Activated CD4-positive, CD25-positive, alpha-beta regulatory T cell treated with anti-CD3 and anti-CD28 coated beads, Interleukin-2, amount 50 U/mL, for 16 hours (primary cell): Measurements from ENCODE around the gene KCNT2.
"Not testable (repeated sequence)": the region's sequence is repeated elsewhere in the genome, so short reads cannot be mapped to it uniquely, and the experiment has no call there.

ENCODE experiments used
- DNase-seq: peaks from one replicate; pipeline ENCODE4 v3.0.0-alpha.2; 2020; ENCODE audit warnings: low read depth, low spot score

KCNT2 gene

DNA sequence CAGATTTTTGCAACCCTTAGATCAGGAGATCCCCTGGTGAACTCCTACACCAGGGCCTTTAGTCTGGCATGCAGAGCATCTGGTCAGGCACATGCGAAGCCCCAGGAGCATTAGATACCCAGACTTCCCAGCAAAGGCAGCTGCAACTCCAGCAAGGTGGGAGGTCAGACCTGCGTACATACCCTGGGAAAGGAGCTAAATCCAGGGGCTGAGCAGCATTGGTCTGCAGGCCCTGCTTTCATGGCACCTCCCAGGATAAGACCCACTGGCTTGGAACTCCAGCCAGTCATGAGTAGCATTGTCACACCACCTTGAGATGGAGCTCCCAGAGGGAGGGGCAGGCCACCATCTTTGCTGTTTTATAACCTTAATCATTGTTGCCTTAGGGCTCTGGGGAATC is 92.3 kb downstream of the KCNT2 start:
- no peak for DNase-seq

DNA sequence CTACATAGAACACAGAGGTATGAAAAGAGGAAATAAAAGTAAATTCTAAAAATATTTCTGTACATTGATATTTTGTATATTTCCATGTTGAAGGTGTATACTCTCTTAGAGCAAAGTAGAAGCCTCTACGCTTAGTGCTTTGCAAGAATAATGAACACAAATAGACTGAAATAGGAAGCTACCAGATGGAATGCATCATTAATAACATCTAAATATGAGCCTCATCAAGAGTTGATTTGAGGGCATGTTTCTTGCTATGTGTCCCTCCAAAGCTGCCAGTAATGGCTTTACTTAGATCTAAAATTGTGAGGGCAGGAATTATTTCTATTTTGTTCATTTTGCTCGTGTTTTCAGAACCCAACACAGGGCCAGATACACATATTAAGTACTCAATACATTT is 94.4 kb downstream of the KCNT2 start:
- DNase-seq, result no peak

DNA sequence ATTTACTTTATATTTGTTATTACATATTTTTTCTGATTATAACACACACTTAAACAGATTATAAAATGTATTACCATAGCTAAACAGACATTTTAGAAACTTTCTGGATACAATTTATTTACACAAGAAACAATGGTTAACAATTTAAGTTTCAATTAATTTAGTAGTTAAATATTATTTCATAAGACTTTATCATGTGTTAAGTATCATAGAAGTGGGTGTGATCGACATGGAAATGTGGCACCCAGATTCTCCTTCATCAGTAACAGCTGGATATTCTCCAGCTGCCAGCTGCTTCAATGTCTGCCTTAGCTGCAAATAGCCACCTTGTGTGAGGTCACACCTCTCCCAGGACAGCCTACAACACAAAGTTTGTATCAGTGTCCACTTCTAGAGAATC is 97.8 kb downstream of the KCNT2 start:
- no peak for DNase-seq

DNA sequence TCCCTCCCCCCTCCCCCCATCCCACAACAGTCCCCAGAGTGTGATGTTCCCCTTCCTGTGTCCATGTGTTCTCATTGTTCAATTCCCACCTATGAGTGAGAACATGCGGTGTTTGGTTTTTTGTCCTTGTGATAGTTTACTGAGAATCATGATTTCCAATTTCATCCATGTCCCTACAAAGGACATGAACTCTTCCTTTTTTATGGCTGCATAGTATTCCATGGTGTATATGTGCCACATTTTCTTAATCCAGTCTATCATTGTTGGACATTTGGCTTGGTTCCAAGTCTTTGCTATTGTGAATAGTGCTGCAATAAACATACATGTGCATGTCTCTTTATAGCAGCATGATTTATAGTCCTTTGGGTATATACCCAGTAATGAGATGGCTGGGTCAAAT is 104.0 kb downstream of the KCNT2 start:
- DNase-seq, result not testable (repeated sequence)

DNA sequence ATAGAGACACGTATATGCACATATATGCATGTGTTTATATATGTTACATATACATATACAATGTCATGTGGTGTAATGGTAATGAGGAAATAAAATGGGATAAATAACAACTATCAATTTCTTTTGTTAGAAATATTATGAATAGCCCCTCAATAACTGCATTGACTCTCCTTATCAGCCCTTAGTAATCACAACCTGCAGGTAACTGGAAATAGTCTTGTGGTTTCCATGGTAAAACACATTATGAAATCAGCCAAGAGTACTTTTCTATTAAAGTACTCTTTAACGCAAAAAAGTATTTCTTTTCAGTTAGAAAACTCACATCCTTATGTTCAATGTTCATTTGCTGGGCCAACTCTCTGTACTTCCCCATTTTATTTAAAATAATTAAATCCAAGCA is 105.8 kb downstream of the KCNT2 start:
- no peak for DNase-seq

DNA sequence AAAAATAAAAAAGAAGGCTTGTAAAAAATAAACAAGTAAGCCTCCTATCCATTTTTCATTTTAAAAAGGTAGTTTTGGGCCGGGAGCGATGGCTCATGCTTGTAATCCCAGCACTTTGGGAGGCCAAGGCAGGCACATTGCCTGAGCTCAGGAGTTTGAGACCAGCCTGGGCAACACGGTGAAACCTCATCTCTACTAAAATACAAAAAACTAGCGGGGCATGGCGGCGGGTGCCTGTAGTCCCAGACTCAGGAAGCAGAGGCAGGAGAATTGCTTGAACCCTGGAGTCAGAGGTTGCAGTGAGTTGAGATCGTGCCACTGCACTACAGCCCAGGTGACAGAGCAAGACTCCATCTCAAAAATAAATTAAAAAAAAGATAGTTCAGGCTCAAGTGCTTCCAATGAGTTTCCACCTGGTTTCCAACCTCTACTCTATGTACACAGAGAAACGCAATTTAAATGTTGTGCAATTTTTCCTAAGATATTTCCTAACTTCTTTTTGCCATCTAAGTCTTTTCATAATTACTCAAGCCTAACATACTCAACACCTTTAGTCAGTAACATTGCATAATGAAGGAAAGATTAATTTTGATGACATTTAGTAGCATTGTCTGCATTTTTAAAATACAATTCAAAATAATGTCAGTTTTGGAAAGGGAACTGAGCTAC is 106.3 kb downstream of the KCNT2 start:
- DNase-seq, result no peak

DNA sequence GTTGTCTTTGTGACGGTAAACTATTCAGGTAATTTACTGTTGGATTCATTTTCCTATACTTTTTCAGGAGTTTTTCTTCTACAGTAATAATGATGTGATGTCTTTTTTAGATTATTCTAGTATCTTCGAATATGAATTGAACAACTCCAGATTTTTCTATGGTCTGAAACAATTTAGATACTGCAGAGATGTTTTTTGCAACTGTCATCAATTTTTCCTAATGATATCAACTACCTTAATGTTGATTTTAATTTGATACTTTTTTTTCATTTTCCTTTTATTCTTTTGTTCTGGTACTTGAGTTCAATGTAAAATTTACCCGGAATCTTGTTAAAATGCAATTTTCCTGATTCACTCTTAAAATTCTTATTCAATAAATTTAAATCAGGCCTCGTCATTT is 110.4 kb downstream of the KCNT2 start:
- DNase-seq, result no peak

DNA sequence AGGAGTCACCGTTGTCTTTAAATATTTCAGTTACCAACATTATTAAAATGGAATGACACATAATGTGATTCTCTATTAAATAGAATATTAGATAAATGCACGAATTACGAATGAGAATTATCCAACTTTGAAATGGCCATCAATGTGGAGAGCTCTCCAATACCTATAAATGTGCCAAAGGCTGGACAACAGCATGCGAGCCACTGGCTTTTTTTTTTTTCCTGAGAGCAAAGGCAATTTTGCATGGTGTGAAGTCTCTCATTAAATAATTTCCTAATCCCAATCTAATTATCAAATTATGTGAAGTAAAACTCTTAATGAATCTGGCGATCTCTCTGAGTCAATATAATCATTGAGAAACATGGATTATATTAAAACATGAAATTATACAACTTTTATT is 113.5 kb downstream of the KCNT2 start:
- DNase-seq, result no peak

DNA sequence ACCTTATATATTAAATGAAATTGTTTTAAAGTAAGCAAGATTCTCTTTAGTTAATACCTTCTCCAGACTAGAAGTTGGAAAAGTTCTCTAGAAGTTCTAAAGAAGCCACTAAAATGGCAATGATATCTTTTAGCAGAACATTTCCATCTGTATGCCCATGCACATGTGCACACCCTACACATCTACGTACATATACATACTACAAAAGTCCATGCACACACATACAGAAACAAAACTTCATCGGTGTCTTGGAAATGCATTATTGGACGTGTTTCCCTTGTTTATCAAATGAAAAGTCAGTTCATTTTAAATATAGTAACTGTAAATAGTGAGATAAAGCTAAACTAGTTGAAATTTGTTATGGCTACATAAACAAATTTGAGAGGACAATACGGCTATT is 114.4 kb downstream of the KCNT2 start:
- DNase-seq, result no peak

DNA sequence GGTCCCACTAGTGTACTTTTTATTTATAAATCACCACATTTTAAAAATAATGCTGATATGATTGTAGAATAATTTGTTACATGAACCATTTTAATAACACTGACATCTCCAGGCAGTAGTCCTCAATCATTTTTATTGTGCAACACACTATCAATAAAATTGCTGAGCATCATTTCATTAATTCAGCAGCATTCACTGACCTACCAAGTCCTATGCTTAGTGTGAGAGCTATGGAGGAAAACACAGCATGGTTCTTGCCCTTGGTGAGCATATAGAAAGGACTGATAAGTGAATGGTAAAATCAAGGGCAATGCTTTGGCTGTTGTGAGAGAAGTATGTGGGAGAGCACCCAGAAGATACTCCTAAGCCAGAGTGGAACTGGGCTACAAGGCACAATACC is 119.7 kb downstream of the KCNT2 start:
- no peak for DNase-seq

DNA sequence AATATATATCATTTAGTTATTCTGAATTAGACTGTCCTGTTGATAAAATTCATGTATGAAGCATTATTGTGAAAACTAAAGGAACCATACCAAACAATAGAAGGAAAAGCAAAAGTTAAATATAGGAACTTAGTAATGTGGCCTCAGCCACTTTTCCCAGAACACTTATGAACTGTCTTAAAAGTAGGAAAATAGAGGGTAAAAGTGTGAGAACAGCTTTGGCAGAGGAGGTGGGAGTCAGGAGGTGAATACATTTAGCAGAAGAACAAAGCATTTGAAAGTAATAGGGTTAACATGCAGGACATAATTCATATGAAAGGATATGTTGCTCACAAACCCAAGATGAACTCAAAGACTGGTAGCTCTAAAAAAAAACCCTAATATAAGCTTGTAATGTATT is 121.9 kb downstream of the KCNT2 start:
- no peak for DNase-seq

DNA sequence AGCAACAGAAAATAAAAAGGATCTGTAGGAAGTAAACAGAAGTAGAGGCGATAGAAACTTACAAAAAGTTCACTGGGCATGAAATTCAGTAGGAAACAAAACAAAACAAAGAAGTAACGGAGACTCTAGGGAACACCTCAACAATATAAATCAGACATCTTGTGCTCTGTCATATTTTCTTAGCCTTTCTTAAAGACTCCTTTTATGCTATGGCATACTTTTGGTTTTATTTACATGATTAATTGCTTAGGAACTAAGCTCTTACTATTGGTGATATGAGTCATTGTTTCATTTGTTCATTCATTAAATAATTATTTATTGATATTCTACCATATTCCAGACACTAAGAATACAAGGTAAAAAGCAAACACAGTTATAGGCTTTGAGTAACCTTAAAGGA is 126.6 kb downstream of the KCNT2 start:
- DNase-seq, result no peak

DNA sequence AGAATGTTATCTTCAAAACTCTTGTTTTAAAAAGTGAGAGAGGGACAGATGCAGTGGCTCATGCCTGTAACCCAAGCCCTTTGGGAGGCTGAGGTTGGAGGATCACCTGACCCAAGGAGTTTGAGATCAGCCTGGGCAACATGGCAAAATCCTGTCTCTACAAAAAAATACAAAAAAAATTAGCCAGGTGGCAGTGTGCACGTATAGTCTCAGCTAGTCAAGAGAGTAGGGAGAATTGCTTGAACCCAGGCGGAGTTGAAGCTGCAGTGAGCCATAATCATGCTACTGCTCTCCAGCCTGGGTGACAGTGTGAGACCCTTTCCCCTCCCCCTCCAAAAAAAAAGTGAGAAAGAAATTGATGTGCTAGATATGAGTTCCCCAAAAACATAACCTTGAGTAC is 131.0 kb downstream of the KCNT2 start:
- DNase-seq, result no peak

DNA sequence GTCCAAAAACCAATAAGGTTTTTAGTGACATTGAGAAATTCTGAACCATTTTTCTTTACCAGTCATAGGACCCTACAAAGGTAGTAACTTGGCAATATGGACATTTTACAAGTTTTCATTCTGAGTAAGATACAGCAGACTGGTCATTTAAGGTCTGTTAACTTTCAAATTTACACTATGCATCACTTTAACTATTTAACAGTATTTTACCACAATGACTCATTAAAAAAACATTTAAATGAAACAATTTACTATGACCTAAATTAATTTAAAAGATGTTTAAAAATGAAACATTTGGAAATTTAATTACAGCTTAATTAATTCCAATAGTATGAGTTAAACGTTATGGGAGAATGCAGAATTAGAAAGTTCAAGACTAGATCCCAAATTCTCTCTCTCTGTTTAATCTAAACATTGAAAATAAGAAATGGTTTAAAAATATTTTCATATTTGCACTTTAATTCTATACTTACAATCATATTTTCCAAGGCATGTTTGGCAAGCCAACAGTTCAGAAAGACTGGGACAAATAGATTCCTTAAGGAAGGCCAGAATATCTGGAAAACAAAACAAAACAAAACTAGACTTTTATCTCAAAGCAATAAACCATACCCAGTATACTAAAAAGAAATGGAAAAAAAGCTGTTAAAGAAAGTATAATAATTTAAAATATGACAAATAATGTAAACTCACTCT is 140.9 kb downstream of the KCNT2 start:
- no peak for DNase-seq

DNA sequence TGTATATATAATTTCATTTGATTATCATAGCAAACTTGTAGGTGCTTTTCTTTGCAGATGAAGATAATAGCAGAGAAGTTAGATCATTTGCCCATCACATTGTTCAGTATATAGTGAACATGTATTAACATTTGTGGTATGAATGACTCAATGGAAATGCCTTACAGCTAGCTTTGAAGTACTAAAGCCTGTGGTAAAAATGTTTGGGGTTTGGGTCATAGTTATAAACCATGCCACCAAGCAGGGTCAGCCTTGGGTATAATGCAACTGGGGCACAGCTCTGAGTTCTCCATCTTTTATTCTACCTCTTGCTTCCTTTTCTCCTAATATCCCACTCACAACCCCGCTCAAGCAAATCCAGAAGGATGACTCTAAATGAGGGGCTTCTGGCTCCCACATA is 141.6 kb downstream of the KCNT2 start:
- no peak for DNase-seq

DNA sequence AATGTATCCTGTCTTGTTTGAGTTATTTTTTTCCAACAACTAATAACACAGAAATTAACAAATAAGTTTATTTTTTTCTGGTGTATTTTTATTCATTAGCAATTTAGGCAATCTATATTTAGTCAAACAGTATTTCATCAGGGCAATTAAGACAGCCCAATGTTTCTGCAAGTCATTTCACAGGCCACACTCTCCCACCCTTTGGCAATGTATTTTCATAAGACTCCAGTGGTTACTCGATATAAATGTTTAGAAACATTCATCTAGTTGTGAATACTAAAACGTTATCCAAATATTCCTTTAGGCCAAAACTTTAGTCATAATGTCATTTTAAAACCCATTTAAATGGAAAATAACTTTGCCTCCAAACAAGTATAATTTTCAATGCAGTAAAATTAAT is 142.1 kb downstream of the KCNT2 start:
- DNase-seq, result no peak

DNA sequence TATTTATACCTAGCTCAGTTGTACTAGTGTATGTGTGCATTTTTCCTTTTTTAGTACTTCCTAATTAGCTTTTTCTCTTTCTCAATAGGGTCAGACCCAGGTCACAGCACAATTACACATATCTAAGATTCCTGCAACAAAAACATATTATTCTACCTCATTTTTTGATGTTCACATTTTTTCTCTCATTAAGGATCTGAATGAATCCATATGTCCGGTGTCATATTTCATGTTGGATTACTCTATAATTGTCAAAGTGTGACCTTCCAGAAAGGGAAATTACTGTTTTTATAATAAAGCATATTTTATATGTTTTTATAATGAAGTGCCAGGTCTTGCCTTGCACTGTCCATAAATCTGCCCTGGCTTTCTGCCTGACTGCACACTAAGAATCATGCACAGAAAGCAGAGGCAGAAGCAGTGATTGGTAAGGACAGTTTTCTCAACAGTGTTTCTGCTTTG is 143.7 kb downstream of the KCNT2 start:
- DNase-seq, result no peak

DNA sequence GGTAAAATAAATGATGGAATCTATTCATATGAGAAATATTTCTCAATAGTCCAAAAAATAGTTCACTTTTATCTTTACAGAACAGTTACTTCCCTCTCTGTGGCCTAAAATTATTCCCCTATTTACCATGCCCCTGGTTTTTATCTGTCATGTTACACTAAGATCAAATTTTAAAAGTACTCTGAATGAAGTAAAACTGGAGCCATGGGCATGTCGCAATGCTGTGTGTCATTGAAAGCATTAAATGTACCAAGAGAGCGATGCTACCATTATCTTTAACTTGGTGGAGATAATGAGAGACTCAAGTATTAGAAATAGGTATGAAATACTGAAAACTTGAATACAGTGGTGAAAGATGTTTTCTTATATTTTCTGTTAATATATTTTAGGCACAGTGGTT is 146.2 kb downstream of the KCNT2 start:
- no peak for DNase-seq

DNA sequence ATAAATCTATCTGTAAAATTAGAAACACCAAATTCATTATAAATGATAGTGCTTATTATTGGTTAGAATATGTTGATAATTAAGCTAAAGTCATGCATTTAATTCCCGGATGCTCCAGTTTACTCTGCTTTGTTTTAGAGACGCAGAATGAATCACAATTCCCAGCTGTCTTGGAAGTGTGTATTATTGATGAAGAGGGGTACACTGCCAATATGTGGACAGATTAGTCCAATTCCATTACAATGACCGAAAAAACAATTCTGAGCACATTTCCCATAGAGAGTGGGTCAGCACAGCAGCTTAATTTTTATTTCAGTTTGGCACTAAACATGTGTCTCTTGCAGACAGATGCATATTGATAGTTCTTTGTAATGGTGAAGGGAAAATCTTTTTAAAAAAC is 146.7 kb downstream of the KCNT2 start:
- no peak for DNase-seq

DNA sequence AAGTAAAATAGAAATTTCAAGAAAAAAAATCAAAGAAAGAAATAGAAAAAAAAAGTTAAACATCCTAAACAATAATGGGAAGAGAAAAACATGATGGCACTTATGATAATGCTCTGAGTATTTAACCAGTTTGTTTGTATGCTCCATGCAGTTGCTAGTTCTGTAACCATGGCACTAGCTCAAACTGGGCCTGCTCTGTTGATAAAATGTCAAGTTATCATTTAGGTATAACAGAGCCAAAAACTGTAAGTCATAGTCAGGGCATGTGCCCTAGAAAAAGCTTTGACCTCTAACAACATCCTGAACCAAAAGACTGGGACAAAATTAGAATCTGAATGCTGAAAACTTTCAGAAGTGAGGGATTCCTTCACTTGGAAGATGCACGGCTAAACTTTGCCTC is 148.9 kb downstream of the KCNT2 start:
- DNase-seq, result no peak

DNA sequence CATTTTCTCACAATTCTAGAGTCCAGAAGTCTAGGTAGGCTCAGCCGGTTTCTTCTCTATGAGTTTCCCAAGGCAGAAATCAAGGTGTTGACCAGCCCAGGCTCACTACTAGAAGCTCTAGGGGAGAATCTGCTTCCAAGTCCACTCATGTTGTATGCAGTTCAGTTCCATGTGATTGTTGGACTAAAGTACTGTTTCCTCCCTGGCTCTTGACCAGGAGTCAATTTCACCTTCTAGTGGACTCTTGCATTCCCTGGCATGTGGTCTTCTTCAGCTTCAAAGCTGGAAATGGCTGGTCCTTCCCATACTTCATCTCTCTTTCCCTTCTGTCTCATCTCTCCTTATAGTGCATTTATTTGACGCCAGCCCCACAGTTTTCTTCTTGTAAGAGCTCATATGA is 153.4 kb downstream of the KCNT2 start:
- no peak for DNase-seq

DNA sequence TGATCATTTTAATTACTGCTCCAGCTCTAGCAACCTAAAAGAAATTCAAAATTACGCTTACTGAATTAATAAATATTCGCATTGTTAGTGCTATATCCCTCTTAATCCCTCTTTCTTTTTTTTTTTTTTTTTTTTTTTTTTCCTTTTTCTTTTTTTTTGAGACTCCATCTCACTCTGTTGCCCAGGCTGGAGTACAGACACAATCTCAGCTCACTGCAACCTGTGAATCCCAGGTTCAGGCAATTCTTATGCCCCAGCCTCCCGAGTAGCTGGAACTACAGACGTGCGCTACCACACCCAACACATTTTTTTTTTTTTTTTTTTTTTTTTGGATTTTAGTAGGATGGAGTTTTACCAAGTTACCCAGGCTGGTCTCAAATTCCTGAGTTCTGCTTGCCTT is 157.1 kb downstream of the KCNT2 start:
- DNase-seq, result no peak
